Neural progenitor cell (in vitro differentiated cells): ENCODE measurements around the gene OR2F1.

ENCODE experiments used
- EZH2 ChIP-seq: fragments of 200-600 bp; sonication (generic); IDR thresholded peaks from 2 replicates; pipeline ENCODE4 v1.6.1; 2017; ENCODE audit warnings: antibody characterized with exemption, mild to moderate bottlenecking, moderate library complexity
- EZH2phosphoT487 ChIP-seq: fragments of 200-600 bp; sonication (generic); IDR thresholded peaks from 2 replicates; pipeline ENCODE4 v1.6.1; 2017; ENCODE audit warnings: antibody characterized with exemption
- TF ChIP-seq, protein P1 (sequence below): fragments of 200-600 bp; sonication (generic); IDR thresholded peaks from 2 replicates; pipeline ENCODE4 v1.5.1; 2017; ENCODE audit warnings: antibody characterized with exemption, mild to moderate bottlenecking

GRCh38 chr7:143988976-143989745, 34.5 kb downstream of the OR2F1 start:
- TF ChIP-seq, protein P1, sequence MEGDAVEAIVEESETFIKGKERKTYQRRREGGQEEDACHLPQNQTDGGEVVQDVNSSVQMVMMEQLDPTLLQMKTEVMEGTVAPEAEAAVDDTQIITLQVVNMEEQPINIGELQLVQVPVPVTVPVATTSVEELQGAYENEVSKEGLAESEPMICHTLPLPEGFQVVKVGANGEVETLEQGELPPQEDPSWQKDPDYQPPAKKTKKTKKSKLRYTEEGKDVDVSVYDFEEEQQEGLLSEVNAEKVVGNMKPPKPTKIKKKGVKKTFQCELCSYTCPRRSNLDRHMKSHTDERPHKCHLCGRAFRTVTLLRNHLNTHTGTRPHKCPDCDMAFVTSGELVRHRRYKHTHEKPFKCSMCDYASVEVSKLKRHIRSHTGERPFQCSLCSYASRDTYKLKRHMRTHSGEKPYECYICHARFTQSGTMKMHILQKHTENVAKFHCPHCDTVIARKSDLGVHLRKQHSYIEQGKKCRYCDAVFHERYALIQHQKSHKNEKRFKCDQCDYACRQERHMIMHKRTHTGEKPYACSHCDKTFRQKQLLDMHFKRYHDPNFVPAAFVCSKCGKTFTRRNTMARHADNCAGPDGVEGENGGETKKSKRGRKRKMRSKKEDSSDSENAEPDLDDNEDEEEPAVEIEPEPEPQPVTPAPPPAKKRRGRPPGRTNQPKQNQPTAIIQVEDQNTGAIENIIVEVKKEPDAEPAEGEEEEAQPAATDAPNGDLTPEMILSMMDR = no peak
- TF ChIP-seq EZH2 (no peak), EZH2phosphoT487 (no peak)
